ENCODE results near the gene CENPVL2.
"Not testable (repeated sequence)": the region's sequence is repeated elsewhere in the genome, so short reads cannot be mapped to it uniquely, and the experiment has no call there.

DNA sequence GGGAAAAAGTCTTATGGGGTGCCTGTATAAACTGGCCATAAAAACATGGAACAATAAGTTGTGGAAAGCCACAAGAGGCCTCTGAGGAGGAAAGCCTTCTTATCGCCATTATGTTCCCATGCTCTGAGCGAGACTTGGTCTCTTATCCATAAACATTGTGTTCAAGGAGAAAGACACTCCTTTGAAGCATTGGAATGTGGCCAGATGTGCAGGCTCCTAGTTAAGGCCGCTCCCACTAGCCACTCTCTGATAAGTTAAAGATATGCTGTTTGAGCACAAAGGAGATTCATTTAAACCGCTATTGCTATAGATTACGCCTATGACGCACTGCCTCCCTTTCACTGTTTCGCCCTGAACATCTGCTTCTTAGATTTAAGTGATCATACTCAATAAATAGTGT lies 46.1 kb downstream of the CENPVL2 start:
- TF ChIP-seq, protein P1, sequence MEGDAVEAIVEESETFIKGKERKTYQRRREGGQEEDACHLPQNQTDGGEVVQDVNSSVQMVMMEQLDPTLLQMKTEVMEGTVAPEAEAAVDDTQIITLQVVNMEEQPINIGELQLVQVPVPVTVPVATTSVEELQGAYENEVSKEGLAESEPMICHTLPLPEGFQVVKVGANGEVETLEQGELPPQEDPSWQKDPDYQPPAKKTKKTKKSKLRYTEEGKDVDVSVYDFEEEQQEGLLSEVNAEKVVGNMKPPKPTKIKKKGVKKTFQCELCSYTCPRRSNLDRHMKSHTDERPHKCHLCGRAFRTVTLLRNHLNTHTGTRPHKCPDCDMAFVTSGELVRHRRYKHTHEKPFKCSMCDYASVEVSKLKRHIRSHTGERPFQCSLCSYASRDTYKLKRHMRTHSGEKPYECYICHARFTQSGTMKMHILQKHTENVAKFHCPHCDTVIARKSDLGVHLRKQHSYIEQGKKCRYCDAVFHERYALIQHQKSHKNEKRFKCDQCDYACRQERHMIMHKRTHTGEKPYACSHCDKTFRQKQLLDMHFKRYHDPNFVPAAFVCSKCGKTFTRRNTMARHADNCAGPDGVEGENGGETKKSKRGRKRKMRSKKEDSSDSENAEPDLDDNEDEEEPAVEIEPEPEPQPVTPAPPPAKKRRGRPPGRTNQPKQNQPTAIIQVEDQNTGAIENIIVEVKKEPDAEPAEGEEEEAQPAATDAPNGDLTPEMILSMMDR (IDR thresholded peaks at IDR 0.05; ENCODE audit: low read length), result not testable (repeated sequence)
- not testable (repeated sequence) for TF ChIP-seq EZH2 (optimal IDR thresholded peaks at IDR 0.05; ENCODE audit: low read depth, low read length)
